ENCODE measurements around the gene ALPK3. TPM values are rescaled to one million over a fixed set of nuclear protein-coding genes. Genes with fewer than 3 reads are reported as not detected.

ALPK3 gene
- total and polyA plus RNA-seq, 9 of the 15 experiments (the other 6 are each of a cell fraction or from before 2014, with no cell fraction given), result 0.04 to 1.0 (median 0.07) TPM; not detected in 2

DNA sequence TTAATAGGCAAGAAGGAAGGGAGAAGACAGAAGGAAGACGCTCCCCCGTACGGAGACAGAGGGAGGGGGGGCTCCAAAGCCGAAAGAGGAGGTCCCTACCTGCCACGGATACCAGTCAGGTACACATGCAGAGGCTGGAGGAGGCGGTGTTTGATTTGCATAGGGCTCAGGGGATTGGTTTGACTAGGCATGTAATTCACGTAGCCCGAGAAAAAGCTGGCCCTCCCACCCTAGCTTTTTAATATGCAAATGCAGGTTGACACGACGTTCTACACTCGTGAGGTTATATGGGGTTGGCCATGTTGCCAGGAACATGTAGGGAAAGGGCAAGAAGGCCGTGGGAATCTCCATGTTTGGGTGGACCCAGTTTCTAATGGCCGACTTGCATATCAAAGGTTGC, 39.0 kb upstream of the ALPK3 start:
- ChIA-PET POLR2A (no interaction called here), CTCF (ENCODE audit: low intra/inter-chr PET ratio) (no interaction called here)
- no peak for FAIRE-seq

More for the DNA sequence above, 39.0 kb upstream of the ALPK3 start:
- Histone ChIP-seq H3K9ac (ENCODE audit: insufficient read depth in 1 of 2, low read depth in 2 of 2, low read length in 2 of 2) (no peak overlapping the region), H3K4me2 (ENCODE audit: insufficient read depth, low read length) (no peak overlapping the region), H3K9me3 (replicated peaks; ENCODE audit: control insufficient read depth, insufficient read depth, low read depth, low read length) (no peaks in the 10 kb centered on the region), H3K4me3 (no peak overlapping the region), H3K9me1 (ENCODE audit: control insufficient read depth, insufficient read depth, low read length) (no peaks in the 10 kb centered on the region), H3K27me3 (ENCODE audit: control insufficient read depth in 2 of 2, insufficient read depth in 2 of 2, low read length in 2 of 2) (no peaks in the 10 kb centered on the region), H2AFZ (ENCODE audit: low read depth, low read length) (no peak overlapping the region), H3K36me3 (ENCODE audit: control insufficient read depth, insufficient read depth, low read length) (peaks cover 52% of the 10 kb centered on the region), H3K4me1 (replicated peaks in 1 of 2; ENCODE audit: control insufficient read depth in 2 of 2, insufficient read depth in 2 of 2, low read length in 2 of 2) (peaks cover 0 to 3% of the 10 kb centered on the region in 2 experiments; a peak in 2 of 5 replicates), H3K27ac (ENCODE audit: extremely low read depth, low read depth, low read length) (no peak overlapping the region), H3K79me2 (ENCODE audit: control insufficient read depth, insufficient read depth, low read length) (peaks cover 23% of the 10 kb centered on the region), H4K20me1 (replicated peaks; ENCODE audit: control insufficient read depth, insufficient read depth, low read length) (no peaks in the 10 kb centered on the region)
- no peak for ATAC-seq
- TF ChIP-seq, protein P1, sequence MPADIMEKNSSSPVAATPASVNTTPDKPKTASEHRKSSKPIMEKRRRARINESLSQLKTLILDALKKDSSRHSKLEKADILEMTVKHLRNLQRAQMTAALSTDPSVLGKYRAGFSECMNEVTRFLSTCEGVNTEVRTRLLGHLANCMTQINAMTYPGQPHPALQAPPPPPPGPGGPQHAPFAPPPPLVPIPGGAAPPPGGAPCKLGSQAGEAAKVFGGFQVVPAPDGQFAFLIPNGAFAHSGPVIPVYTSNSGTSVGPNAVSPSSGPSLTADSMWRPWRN (IDR thresholded peaks at IDR 0.05; ENCODE audit: low read depth), result no peak
- TF ChIP-seq DPF2 (IDR thresholded peaks at IDR 0.05) (no peak), SMAD1 (IDR thresholded peaks at IDR 0.05; ENCODE audit: low read depth, low read length, partially characterized antibody) (no peak), ZNF764 (CRISPR knock-in tag; IDR thresholded peaks at IDR 0.05; ENCODE audit: low read depth) (no peak), MAZ (CRISPR knock-in tag; conservative IDR thresholded peaks at IDR 0.05 in 1 of 2, IDR thresholded peaks at IDR 0.05 in 1 of 2) (no peak), PTTG1 (tag; IDR thresholded peaks at IDR 0.05; ENCODE audit: low read depth) (no peak), KLF1 (tag; IDR thresholded peaks at IDR 0.05) (no peak), RBBP5 (IDR thresholded peaks at IDR 0.05; ENCODE audit: borderline replicate concordance, insufficient read depth, low read length, poor library complexity, severe bottlenecking) (no peak), KDM1A (IDR thresholded peaks at IDR 0.05) (no peak), SMAD2 (IDR thresholded peaks at IDR 0.05; ENCODE audit: low read depth, low read length) (no peak), LCOR (CRISPR knock-in tag; IDR thresholded peaks at IDR 0.05) (no peak)
- TF ChIP-seq, protein P2, sequence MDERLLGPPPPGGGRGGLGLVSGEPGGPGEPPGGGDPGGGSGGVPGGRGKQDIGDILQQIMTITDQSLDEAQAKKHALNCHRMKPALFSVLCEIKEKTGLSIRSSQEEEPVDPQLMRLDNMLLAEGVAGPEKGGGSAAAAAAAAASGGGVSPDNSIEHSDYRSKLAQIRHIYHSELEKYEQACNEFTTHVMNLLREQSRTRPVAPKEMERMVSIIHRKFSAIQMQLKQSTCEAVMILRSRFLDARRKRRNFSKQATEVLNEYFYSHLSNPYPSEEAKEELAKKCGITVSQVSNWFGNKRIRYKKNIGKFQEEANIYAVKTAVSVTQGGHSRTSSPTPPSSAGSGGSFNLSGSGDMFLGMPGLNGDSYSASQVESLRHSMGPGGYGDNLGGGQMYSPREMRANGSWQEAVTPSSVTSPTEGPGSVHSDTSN (CRISPR knock-in tag; IDR thresholded peaks at IDR 0.05; ENCODE audit: low read depth), result no peak
- TF ChIP-seq, protein P2 (tag; conservative IDR thresholded peaks at IDR 0.05; ENCODE audit: low read depth), result no peak
- TF ChIP-seq, protein P3, sequence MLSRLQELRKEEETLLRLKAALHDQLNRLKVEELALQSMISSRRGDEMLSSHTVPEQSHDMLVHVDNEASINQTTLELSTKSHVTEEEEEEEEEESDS (CRISPR knock-in tag; IDR thresholded peaks at IDR 0.05), result no peak
- TF ChIP-seq, protein P4, sequence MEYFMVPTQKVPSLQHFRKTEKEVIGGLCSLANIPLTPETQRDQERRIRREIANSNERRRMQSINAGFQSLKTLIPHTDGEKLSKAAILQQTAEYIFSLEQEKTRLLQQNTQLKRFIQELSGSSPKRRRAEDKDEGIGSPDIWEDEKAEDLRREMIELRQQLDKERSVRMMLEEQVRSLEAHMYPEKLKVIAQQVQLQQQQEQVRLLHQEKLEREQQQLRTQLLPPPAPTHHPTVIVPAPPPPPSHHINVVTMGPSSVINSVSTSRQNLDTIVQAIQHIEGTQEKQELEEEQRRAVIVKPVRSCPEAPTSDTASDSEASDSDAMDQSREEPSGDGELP (CRISPR knock-in tag; IDR thresholded peaks at IDR 0.05; ENCODE audit: borderline replicate concordance), result no peak
- TF ChIP-seq, protein P5, sequence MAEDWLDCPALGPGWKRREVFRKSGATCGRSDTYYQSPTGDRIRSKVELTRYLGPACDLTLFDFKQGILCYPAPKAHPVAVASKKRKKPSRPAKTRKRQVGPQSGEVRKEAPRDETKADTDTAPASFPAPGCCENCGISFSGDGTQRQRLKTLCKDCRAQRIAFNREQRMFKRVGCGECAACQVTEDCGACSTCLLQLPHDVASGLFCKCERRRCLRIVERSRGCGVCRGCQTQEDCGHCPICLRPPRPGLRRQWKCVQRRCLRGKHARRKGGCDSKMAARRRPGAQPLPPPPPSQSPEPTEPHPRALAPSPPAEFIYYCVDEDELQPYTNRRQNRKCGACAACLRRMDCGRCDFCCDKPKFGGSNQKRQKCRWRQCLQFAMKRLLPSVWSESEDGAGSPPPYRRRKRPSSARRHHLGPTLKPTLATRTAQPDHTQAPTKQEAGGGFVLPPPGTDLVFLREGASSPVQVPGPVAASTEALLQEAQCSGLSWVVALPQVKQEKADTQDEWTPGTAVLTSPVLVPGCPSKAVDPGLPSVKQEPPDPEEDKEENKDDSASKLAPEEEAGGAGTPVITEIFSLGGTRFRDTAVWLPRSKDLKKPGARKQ (CRISPR knock-in tag; IDR thresholded peaks at IDR 0.05), result no peak
- intact Hi-C loops (cut with micrococcal nuclease) (no loop called here), in situ Hi-C loops (cut with MboI) (no loop called here)
- WGBS (ENCODE audit: insufficient coverage, low coverage, missing lambda C conversion rate), result 79% methylated on average over 9 of the region's 13 CpGs
- BruUV-seq (replicated peaks), result no TSS peak
- no peak for DNase-seq (ENCODE audit: extremely low read depth in 1 of 4, low spot score in 3 of 4)

All from K562 (cell line).